ENCODE data around the gene ENO3.
A peak's percentile ranks its signal among the peaks of the same experiment; 100 is the strongest.

ENO3 gene

DNA sequence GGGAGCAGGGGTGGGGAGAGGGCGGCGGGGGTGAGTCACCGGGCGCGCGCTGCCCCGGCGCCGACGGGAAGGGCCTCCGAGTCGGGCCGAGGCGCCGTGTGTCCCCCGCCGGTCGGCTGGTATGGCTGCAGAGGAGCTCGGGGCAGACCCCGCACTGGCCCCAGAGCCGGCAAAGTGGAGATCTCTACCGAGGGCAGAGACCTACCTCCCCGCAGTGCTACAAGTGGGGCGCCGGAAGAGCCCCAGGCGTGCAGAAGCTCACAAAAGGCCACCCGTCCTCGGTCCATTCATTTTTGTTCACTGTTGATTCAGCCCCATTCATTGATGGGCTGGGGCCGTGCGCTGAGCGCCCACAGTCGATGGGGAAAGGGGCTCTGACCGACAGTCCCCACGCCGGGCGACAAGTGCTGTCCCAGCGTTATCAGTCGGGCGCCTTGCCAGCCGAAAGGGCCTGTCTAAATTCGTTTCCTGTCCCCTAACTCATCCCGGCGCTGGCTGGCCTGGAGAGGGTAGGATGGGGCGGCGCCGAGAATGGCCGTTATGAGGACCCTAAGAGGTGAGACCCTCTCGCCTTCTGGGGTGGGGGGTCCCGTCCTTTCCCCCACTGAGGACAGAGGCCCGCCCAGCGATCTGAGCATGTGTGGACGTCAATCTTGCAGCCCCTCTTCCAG lies 709 bp upstream of the ENO3 start:
- peak in 1 of 2 donors; percentile 44 for DNase-seq (ENCODE audit: low read depth in 2 of 2)

DNA sequence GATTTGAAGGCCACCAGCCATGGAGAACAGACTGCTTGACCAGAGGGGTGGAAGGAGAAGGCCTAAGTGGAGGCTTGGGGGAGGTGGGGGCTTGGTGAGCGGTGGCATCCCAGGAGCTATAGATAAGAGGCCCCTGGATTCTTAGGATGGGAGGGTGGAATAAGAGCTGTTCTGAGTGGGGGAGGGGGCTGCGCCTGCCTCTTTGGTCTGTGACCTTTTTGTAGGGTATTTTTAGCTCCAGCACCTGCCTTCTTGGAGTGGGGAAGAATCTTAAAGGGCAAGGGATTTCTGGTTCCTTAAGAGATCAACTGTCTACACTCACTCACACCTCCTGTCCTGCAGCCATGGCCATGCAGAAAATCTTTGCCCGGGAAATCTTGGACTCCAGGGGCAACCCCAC lies 567 bp downstream of the ENO3 start:
- no peak for DNase-seq (ENCODE audit: low read depth in 2 of 2)

DNA sequence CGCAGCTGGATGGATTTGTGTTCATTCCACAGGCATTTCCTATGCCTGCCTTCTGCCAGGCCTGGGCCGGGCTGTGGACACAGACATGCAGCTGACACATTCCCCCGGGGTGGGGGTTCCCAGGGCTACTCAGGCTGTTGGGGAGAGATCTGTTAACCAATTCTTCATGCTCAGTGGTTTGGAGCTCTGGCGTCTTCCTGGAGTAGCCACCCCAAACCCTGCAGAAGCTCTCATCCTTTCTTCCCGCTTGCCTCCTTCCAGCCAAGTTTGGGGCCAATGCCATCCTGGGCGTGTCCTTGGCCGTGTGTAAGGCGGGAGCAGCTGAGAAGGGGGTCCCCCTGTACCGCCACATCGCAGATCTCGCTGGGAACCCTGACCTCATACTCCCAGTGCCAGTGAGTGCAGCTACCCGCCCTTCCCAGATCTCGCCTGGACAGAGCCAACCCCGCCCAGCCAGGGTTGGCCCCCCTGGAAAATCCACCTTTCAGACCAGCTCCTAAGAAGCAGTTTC lies 2.6 kb downstream of the ENO3 start:
- no peak for DNase-seq (ENCODE audit: low read depth in 2 of 2)

GRCh38 chr17:4955091-4955490 lies 4.2 kb downstream of the ENO3 start:
- no peak for DNase-seq (ENCODE audit: low read depth in 2 of 2)

GRCh38 chr17:4956493-4957061 lies 5.7 kb downstream of the ENO3 start:
- no peak for DNase-seq (ENCODE audit: low read depth in 2 of 2)

GRCh38 chr17:4958102-4958501 lies 7.2 kb downstream of the ENO3 start:
- DNase-seq (ENCODE audit: low read depth in 2 of 2), result no peak

DNA sequence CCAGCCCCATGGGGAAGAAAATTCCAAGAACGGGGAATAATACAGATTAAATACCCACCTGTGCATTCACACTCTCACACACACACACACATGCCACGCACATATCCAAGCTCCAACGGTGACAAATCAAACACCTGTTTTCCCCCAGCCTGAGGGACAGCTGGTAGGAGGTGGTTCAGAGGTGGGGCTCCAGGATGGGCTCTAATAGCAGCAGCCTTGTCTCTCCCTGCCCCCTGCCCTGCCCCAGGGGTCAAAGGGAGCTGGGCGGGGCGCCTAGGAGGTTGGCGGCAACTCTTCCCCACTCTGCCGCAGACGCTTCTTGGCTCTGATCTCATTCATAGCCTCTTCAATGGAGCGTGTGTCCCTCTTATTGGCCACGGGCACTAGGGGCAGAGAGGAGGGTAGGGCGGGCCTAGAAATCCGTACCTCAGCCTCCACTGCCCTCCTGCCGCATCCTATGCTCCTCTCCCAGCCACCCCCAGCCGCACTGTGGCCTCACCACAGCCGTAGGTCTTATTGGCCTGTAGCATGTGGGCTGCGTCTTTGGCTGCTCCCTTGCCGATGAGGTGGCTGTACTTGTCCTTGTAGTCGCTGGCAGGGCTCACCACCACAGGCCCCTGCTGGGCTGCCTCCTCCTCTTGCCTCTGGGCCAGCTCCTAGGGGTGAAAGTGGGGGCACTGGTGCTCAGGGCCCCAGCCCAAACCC lies 8.5 kb downstream of the ENO3 start:
- no peak for DNase-seq (ENCODE audit: low read depth in 2 of 2)

GRCh38 chr17:4960279-4960922 lies 9.5 kb downstream of the ENO3 start:
- no peak for DNase-seq (ENCODE audit: low read depth in 2 of 2)

DNA sequence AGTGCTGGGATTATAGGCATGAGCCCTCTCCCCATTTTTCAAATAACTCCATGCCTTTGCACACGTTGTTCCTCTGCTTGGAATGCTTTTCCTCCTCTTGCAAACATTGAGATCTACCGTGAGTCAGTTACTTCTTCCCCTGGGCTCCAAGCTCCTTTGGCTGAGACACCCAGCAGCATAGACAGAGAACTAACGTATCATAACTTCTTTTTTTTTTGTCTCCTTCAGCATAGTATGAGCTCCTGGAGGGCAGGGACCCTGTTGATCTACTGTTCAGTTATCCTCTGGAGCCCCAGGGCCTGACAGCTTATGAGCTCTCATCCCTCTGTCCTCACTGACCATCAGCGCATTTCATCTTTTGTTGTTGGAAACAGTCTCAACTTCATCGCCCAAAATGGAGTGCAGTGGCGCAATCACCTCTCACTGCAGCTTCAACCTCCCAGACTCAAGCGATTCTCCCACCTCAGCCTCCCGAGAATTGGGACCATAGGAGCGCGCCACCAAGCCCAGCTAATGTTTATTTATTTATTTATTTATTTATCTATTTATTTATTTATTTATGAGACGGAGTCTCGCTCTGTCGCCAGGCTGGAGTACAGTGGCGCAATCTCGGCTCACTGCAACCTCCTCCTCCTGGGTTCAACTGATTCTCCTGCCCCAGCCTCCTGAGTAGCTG lies 14.5 kb downstream of the ENO3 start:
- DNase-seq (ENCODE audit: low read depth in 2 of 2), result no peak

DNA sequence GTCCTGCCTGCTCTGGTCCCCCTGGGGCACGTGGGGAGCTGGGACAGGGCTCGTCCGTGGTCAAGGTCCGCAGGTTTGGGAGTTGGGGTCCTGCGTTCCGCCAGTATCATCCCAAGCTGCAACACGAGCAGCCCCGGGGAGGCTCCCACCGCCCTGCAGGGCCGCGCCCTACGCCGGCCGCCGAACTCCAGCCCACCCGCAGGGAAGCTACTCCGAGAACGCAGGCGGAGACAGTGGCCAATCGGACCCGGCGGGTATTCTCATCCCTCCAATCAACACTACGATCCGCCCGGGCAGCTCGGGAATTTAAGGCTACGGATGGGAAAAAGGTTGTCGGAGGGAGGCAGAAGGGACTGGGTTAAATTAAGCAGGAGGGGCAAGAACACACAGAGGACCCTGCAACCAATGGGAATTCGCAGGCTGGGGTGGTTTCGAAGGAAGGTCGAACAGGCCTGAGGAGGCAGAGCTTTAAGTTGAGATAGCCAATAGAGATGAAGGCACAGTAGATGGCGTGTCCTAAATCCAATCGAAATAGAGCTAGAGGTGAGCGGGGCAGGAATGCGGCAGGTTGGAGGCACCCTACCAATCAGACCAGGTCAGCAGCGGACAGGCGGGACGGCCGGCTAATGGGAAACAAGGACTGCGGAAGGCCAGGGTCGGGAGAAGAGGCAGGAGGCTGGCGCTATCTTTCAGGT lies 16.1 kb downstream of the ENO3 start:
- DNase-seq (ENCODE audit: low read depth in 2 of 2), result peak; percentile 80 to 81

GRCh38 chr17:4967539-4968485 lies 16.9 kb downstream of the ENO3 start, which contains the start of gene SPAG7:
Gene SPAG7, minus strand, starts transcription at chr17:4967817. Its CDS starts 13 bp downstream, at chr17:4967804.
- peak; percentile 87 to 88 for DNase-seq (ENCODE audit: low read depth in 2 of 2)

GRCh38 chr17:4968486-4969046 lies 17.6 kb downstream of the ENO3 start:
- DNase-seq (ENCODE audit: low read depth in 2 of 2), result peak; percentile 21 to 29

DNA sequence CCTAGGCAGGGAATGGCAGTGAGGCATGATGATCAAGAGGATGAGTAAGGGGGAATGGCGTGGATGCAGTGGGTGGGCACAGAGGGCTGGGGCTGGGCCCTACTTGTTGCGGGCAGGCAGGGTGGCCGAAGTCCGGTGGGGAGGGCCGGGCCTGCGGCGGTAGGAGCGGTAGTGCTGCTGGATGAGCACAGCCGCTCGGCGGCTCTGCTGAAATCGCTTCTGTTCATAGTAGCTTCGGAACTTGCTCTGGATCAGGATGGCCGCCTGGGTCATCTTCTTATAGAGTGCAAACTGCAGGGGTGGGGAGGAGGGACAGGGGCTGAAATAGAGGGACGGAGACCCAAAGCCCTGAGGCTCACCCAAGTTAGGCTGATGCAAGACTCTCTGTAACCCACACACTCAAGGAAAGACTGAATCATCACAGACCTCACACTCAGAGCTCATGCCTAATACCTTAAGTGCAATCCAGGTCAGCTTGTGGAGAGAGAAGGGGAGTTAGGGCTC lies 18.2 kb downstream of the ENO3 start:
- peak in 1 of 2 donors; percentile 18 for DNase-seq (ENCODE audit: low read depth in 2 of 2)

- DNase-seq (ENCODE audit: low read depth in 2 of 2), result no peak
Measured at GRCh38 chr17:4969551-4970173, 18.7 kb downstream of the ENO3 start.

DNA sequence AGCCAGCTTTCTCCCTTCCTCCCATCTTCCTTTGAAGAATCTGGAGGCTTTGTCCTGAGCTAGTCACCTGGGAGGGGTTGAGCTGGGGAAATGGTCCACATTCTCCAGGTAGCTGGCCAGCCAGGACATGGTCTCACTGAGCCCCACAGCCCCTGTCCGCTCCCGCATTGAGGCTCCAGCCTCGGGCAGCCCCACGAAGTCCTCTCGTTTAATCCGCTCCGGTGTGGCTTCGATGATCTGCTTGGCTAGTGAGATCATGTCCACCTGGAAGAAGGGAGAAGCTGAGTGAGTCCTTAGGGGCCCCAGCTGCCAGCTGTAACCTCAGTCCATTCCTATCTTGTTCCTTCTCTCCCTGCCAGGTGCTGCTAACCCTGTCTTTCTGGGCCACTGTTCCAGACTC lies 19.4 kb downstream of the ENO3 start:
- DNase-seq (ENCODE audit: low read depth in 2 of 2), result no peak

DNA sequence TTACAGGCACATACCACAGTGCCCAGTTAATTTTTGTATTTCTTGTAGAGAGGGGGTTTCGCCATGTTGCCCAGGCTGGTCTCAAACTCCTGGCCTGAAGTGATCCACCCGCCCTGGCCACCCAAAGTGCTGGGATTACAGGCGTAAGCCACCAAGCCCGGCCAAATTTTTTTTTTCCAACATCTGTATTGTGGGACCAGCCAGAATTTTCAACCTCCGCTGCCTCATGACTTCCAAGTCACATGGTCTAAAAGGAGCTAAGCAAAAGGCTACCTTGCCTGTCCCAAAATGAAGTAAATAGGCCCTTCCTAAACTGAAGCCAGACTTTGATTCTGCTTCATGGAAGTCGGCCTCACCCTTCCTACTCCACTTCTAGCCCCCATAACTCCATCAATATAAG lies 20.9 kb downstream of the ENO3 start:
- no peak for DNase-seq (ENCODE audit: low read depth in 2 of 2)

DNA sequence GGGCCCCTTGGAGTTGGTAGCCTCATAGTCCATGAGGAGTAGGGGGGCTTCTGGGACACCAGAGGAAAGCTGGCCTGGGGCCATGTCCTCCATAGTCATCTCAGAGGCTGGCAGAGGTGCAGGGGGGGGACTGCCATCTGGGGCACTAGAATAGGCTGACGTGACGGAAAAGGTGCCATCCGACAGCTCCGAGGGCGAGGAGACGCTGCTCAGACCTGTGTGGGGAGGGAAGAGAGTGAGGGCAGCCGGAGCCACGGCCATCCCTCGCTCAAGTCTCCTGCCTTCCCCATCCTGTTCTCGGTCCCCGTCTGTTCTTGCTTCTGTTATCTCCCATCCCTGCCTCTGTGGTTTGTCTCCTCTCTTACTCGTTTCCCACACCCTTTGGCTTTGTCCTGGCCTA lies 21.4 kb downstream of the ENO3 start:
- DNase-seq (ENCODE audit: low read depth in 2 of 2), result no peak

GRCh38 chr17:4972752-4973151 lies 21.8 kb downstream of the ENO3 start:
- no peak for DNase-seq (ENCODE audit: low read depth in 2 of 2)

All from stimulated activated CD4-positive, alpha-beta T cell treated with anti-CD3 and anti-CD28 coated beads, Interleukin-1b, Interleukin-23, amount 100 ng/mL, for 4 hours (primary cell).